ENCODE data around the gene TMEM45A. TPM values are rescaled to one million over a fixed set of nuclear protein-coding genes. Genes with fewer than 3 reads are reported as not detected.

TMEM45A gene
- polyA plus RNA-seq, 1 donor from 2014 or later, result 2.4 TPM

GRCh38 chr3:100558233-100558632 is 65.8 kb downstream of the TMEM45A start (continued):
- TF ChIP-seq, protein P1, sequence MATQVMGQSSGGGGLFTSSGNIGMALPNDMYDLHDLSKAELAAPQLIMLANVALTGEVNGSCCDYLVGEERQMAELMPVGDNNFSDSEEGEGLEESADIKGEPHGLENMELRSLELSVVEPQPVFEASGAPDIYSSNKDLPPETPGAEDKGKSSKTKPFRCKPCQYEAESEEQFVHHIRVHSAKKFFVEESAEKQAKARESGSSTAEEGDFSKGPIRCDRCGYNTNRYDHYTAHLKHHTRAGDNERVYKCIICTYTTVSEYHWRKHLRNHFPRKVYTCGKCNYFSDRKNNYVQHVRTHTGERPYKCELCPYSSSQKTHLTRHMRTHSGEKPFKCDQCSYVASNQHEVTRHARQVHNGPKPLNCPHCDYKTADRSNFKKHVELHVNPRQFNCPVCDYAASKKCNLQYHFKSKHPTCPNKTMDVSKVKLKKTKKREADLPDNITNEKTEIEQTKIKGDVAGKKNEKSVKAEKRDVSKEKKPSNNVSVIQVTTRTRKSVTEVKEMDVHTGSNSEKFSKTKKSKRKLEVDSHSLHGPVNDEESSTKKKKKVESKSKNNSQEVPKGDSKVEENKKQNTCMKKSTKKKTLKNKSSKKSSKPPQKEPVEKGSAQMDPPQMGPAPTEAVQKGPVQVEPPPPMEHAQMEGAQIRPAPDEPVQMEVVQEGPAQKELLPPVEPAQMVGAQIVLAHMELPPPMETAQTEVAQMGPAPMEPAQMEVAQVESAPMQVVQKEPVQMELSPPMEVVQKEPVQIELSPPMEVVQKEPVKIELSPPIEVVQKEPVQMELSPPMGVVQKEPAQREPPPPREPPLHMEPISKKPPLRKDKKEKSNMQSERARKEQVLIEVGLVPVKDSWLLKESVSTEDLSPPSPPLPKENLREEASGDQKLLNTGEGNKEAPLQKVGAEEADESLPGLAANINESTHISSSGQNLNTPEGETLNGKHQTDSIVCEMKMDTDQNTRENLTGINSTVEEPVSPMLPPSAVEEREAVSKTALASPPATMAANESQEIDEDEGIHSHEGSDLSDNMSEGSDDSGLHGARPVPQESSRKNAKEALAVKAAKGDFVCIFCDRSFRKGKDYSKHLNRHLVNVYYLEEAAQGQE (IDR thresholded peaks at IDR 0.05; ENCODE audit: borderline replicate concordance), result no peak

- H3K4me3 ChIP-seq (ENCODE audit: low read length), result no peak overlapping the region
- H3K27me3 ChIP-seq (ENCODE audit: insufficient read depth, low read depth, low read length), result no peaks in the 10 kb centered on the region
- no peak overlapping the region for H3K4me2 ChIP-seq (ENCODE audit: low read length)
- H3K9me3 ChIP-seq (ENCODE audit: low read length), result no peaks in the 10 kb centered on the region
- H3K27ac ChIP-seq (ENCODE audit: low read length), result no peak overlapping the region
- no peak overlapping the region for H3K9ac ChIP-seq (ENCODE audit: low read length)
- TF ChIP-seq SMC3 (conservative IDR thresholded peaks at IDR 0.05; ENCODE audit: poor library complexity), result no peak
- TF ChIP-seq POLR2AphosphoS5 (IDR thresholded peaks at IDR 0.05), result no peak
- TF ChIP-seq RAD21 (conservative IDR thresholded peaks at IDR 0.05), result no peak
- TF ChIP-seq TAF1 (IDR thresholded peaks at IDR 0.05; ENCODE audit: low read depth), result no peak
- TF ChIP-seq, protein P1 (IDR thresholded peaks at IDR 0.05; ENCODE audit: borderline replicate concordance), result no peak
- TF ChIP-seq EP300 (conservative IDR thresholded peaks at IDR 0.05; ENCODE audit: poor library complexity, severe bottlenecking), result no peak
- TF ChIP-seq EZH2 (IDR thresholded peaks at IDR 0.05; ENCODE audit: borderline replicate concordance, insufficient read depth, low read length, poor library complexity, severe bottlenecking), result no peak
- TF ChIP-seq, protein P2, sequence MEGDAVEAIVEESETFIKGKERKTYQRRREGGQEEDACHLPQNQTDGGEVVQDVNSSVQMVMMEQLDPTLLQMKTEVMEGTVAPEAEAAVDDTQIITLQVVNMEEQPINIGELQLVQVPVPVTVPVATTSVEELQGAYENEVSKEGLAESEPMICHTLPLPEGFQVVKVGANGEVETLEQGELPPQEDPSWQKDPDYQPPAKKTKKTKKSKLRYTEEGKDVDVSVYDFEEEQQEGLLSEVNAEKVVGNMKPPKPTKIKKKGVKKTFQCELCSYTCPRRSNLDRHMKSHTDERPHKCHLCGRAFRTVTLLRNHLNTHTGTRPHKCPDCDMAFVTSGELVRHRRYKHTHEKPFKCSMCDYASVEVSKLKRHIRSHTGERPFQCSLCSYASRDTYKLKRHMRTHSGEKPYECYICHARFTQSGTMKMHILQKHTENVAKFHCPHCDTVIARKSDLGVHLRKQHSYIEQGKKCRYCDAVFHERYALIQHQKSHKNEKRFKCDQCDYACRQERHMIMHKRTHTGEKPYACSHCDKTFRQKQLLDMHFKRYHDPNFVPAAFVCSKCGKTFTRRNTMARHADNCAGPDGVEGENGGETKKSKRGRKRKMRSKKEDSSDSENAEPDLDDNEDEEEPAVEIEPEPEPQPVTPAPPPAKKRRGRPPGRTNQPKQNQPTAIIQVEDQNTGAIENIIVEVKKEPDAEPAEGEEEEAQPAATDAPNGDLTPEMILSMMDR (IDR thresholded peaks at IDR 0.05; ENCODE audit: poor library complexity, severe bottlenecking), result no peak
- H3F3A ChIP-seq (ENCODE audit: insufficient read depth, low read length, poor library complexity, severe bottlenecking), result no peaks in the 10 kb centered on the region
- no peaks in the 10 kb centered on the region for H3K79me2 ChIP-seq (replicated peaks; ENCODE audit: insufficient read depth, low read length)
- no peak overlapping the region for H2AFZ ChIP-seq (ENCODE audit: low read depth, low read length)
- no peaks in the 10 kb centered on the region for H4K20me1 ChIP-seq (ENCODE audit: insufficient read depth)
- no peaks in the 10 kb centered on the region for H3K36me3 ChIP-seq (ENCODE audit: insufficient read depth, low read length)
- no peaks in the 10 kb centered on the region for H3K9me2 ChIP-seq (ENCODE audit: insufficient read depth, low read length)
These were observed 68.0 kb downstream of the TMEM45A start for GRCh38 chr3:100560426-100560825.

All from neural cell (in vitro differentiated cells).